H1 (cell line): ENCODE measurements around the gene PINK1. TPM values are rescaled to one million over a fixed set of nuclear protein-coding genes. Genes with fewer than 3 reads are reported as not detected.

Experiments
- BRCA1 ChIP-seq: IDR thresholded peaks from 2 replicates; pipeline ENCODE4 v1.6.1; 2012; ENCODE audit warnings: low read depth, low read length, improper control_type of control experiment
- CHD7 ChIP-seq: fragments of 300-600 bp; sonication (generic); IDR thresholded peaks from 2 replicates; pipeline ENCODE4 v1.7.1; 2012; ENCODE audit warnings: low read length, moderate library complexity, mild to moderate bottlenecking, inconsistent platforms; ENCODE audit not compliant: insufficient replicate concordance
- CTBP2 ChIP-seq: IDR thresholded peaks from 2 replicates; pipeline ENCODE4 v1.7.0; 2011; ENCODE audit warnings: borderline replicate concordance, mild to moderate bottlenecking, moderate library complexity, mixed read lengths, low read length; ENCODE audit not compliant: insufficient read depth, insufficient read length
- HDAC2 ChIP-seq, 2 experiments: fragments of 300-600 bp in 1 of 2; sonication (generic) in 1 of 2; IDR thresholded peaks; 2 replicates each; pipeline ENCODE4 v1.6.1; 2011 to 2012; ENCODE audit warnings: low read depth in 2 of 2, low read length in 2 of 2, mild to moderate bottlenecking in 2 of 2, moderate library complexity in 2 of 2, borderline replicate concordance in 1 of 2, inconsistent platforms in 1 of 2
- RFX5 ChIP-seq: IDR thresholded peaks from 2 replicates; pipeline ENCODE4 v1.6.1; 2011; ENCODE audit warnings: low read depth, low read length, improper control_type of control experiment, borderline replicate concordance
- SRF ChIP-seq: IDR thresholded peaks from 2 replicates; pipeline ENCODE4 v1.6.1; 2011; ENCODE audit warnings: mild to moderate bottlenecking, low read depth, low read length, moderate library complexity
- TBP ChIP-seq: IDR thresholded peaks from 2 replicates; pipeline ENCODE4 v1.6.1; 2011; ENCODE audit warnings: low read depth, low read length, improper control_type of control experiment
- TEAD4 ChIP-seq: IDR thresholded peaks from 2 replicates; pipeline ENCODE4 v1.6.1; 2012; ENCODE audit warnings: low read depth, low read length, inconsistent platforms, mixed read lengths
- polyA plus RNA-seq, 7 experiments: library from polyadenylated mRNA; depleted of rRNA in 3 of 7; stranded (reverse) in 5 of 7; unstranded in 2 of 7; fragments of >200 nt in 5 of 7; fragments of 200-250 nt in 2 of 7; gene quantifications; 1 replicate in 5 of 7; 2 replicates in 1 of 7; 4 replicates in 1 of 7; pipeline versions ENCODE4 v1.2.1 to v1.2.3, GENCODE V29; 2011 to 2013; ENCODE audit warnings: missing spikeins in 2 of 7, mixed read lengths in 2 of 7
- total RNA-seq: library from RNA; stranded (reverse); fragmentation: NEBNext Ultra II Directional; extraction: Animal tissue kit (Norgen Biotek cat#: 25700); gene quantifications from 2 replicates; pipeline ENCODE4 v1.2.1, GENCODE V29; 2021

PINK1 gene
- total and polyA plus RNA-seq, 2 of the 8 experiments (the other 6 are each of a cell fraction or from before 2014, with no cell fraction given) = 16.1 to 19.3 TPM

DNA sequence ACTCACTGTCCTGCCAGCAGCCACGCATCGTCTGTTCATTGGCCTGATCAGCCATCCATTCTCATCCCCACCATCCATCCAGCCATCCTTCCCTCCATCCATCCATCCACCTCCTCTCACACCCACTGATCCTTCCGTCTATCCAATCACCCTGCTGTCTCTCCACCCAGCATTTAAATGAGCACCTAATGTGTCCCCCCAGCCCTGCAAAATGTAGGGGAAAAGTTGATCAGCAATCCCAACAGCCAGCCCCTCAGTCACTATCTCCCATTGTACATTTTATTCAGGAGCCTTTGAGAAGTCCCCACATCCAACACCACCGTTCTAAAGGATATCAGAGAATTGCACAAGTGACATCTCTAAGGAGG is 39.0 kb downstream of the PINK1 start (continued):
- TF ChIP-seq CHD7 (no peak), TEAD4 (no peak), TBP (no peak), CTBP2 (no peak), SRF (no peak), RFX5 (no peak), BRCA1 (no peak), HDAC2 (IDR thresholded peaks at IDR 0.05; ENCODE audit: borderline replicate concordance in 1 of 2, low read depth in 2 of 2, low read length in 2 of 2) (no peak)
